Endodermal cell (in vitro differentiated cells): Measurements from ENCODE around the gene CCT8. TPM values are rescaled to one million over a fixed set of nuclear protein-coding genes. Genes with fewer than 3 reads are reported as not detected.

Experiments
- DNase-seq: peaks from one replicate; pipeline ENCODE4 v3.0.0-alpha.2; 2017
- H3K27ac ChIP-seq: 2 replicates; pipeline ENCODE4 v1.5.1; 2013; ENCODE audit warnings: mild to moderate bottlenecking, low read depth, low read length, moderate library complexity
- H3K27me3 ChIP-seq: 2 replicates; pipeline ENCODE4 v1.6.1; 2013; ENCODE audit warnings: mild to moderate bottlenecking, low read length, moderate library complexity; ENCODE audit not compliant: insufficient read depth, control insufficient read depth, poor library complexity, severe bottlenecking
- H3K36me3 ChIP-seq: 2 replicates; pipeline ENCODE4 v1.7.0; 2013; ENCODE audit warnings: mild to moderate bottlenecking, low read length, moderate library complexity; ENCODE audit not compliant: control insufficient read depth, insufficient read depth
- H3K4me1 ChIP-seq: one replicate; pipeline ENCODE4 v1.7.0; 2013; ENCODE audit warnings: low read length; ENCODE audit not compliant: control insufficient read depth, insufficient read depth
- H3K4me3 ChIP-seq: 2 replicates; pipeline ENCODE4 v1.5.1; 2013; ENCODE audit warnings: mild to moderate bottlenecking, low read length, moderate library complexity
- H3K9ac ChIP-seq: 2 replicates; pipeline ENCODE4 v1.6.1; 2013; ENCODE audit warnings: mild to moderate bottlenecking, low read length, moderate library complexity; ENCODE audit not compliant: poor library complexity, severe bottlenecking; ENCODE audit errors: extremely low read depth
- H3K9me3 ChIP-seq: 2 replicates; pipeline ENCODE4 v1.6.1; 2013; ENCODE audit warnings: mild to moderate bottlenecking, low read length, moderate library complexity; ENCODE audit not compliant: control insufficient read depth
- H3K27ac Mint-ChIP-seq: 2 replicates; pipeline ENCODE4 v1.8.0; 2020; ENCODE audit warnings: mixed read lengths
- H3K27me3 Mint-ChIP-seq: 2 replicates; pipeline ENCODE4 v1.8.0; 2021; ENCODE audit warnings: mild to moderate bottlenecking, mixed read lengths; ENCODE audit not compliant: insufficient read depth
- H3K36me3 Mint-ChIP-seq: 2 replicates; pipeline ENCODE4 v1.8.0; 2020; ENCODE audit warnings: low read depth, mixed read lengths
- H3K4me1 Mint-ChIP-seq: 2 replicates; pipeline ENCODE4 v1.8.0; 2020; ENCODE audit warnings: mixed read lengths
- H3K4me3 Mint-ChIP-seq: 2 replicates; pipeline ENCODE4 v1.8.0; 2020; ENCODE audit warnings: mild to moderate bottlenecking, moderate library complexity, mixed read lengths
- H3K9me3 Mint-ChIP-seq: 2 replicates; pipeline ENCODE4 v1.8.0; 2020; ENCODE audit warnings: mild to moderate bottlenecking, mixed read lengths
- WGBS, 2 experiments: methylation state at CpG; one replicate each; pipeline versions ENCODE4 v1.1.5 to v1.1.7; 2013; ENCODE audit warnings: missing lambda C conversion rate in 2 of 2, mixed read lengths in 1 of 2; ENCODE audit not compliant: insufficient coverage in 1 of 2, insufficient read length in 1 of 2; 5-methylcytosine and 5-hydroxymethylcytosine counted together
- total RNA-seq, 2 donors: library from RNA; stranded (reverse); fragmentation: NEBNext Ultra II Directional in 1 of 2; extraction: Animal tissue kit (Norgen Biotek cat#: 25700) in 1 of 2; gene quantifications; 2 replicates in 1 of 2; 3 replicates in 1 of 2; pipeline ENCODE4 v1.2.1, GENCODE V29; 2021
- TF ChIP-seq, protein P1 (sequence below): fragments of 200-600 bp; sonication (generic); conservative IDR thresholded peaks from 2 replicates; pipeline ENCODE4 v1.5.0; 2021; ENCODE audit warnings: antibody characterized with exemption, mild to moderate bottlenecking

Gene CCT8
- total RNA-seq, 2 donors from 2014 or later: 279 to 281 TPM

GRCh38 chr21:29098156-29098555 lies 24.7 kb upstream of the CCT8 start:
- WGBS, 2 experiments: 86 to 100% methylated on average over 1 to 2 of the region's 2 CpGs
- no peak overlapping the region for H3K27ac ChIP-seq

DNA sequence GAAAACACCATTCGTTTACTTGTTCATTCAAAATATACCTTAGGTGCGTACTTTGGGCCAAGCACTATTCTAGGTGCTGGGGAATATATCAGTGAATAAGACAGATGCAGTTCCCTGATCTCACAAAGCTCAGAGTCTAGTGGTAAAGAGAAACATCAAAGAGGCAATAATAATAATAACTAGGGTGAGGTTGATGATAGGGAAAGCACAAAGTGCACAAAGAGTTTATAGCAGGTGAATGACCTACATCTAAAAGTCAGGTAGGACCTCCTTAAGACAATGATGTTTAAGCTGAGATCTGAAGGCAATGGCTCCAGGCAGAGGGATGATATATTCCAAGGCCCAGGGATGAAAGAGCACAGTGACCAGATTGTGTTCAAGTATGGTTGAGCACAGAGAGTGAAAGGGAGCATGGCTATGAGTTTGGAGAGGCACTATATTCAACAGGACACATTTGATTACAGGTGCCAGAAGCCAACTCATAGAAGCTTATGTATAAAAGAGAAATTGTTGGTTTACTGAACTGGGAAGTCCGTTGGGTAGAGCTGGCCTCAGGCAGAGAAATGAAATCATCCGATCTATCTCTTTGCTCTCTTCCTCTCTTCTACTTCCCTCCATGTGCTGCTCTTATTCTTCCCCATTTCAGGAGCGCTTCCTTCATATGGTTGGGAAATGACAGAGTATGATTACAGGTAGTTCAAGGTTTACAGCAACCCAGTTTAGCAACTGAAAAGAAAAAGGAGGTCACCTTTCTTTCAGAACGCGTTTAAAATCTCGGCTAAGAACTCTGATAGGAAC lies 23.0 kb upstream of the CCT8 start:
- Mint-ChIP-seq H3K36me3 (no peaks in the 10 kb centered on the region), H3K27ac (no peak overlapping the region), H3K4me1 (peaks cover 5% of the 10 kb centered on the region), H3K4me3 (no peak overlapping the region), H3K9me3 (no peaks in the 10 kb centered on the region), H3K27me3 (no peaks in the 10 kb centered on the region)
- no peaks in the 10 kb centered on the region for H3K27me3 ChIP-seq
- H3K9ac ChIP-seq: no peak overlapping the region
- WGBS, 2 experiments: 89 to 92% methylated on average over 3 to 8 of the region's 8 CpGs
- H3K4me3 ChIP-seq: no peak overlapping the region
- no peaks in the 10 kb centered on the region for H3K9me3 ChIP-seq
- no peak overlapping the region for H3K27ac ChIP-seq
- no peaks in the 10 kb centered on the region for H3K36me3 ChIP-seq
- DNase-seq: no peak
- H3K4me1 ChIP-seq: no peaks in the 10 kb centered on the region
- TF ChIP-seq, protein P1, sequence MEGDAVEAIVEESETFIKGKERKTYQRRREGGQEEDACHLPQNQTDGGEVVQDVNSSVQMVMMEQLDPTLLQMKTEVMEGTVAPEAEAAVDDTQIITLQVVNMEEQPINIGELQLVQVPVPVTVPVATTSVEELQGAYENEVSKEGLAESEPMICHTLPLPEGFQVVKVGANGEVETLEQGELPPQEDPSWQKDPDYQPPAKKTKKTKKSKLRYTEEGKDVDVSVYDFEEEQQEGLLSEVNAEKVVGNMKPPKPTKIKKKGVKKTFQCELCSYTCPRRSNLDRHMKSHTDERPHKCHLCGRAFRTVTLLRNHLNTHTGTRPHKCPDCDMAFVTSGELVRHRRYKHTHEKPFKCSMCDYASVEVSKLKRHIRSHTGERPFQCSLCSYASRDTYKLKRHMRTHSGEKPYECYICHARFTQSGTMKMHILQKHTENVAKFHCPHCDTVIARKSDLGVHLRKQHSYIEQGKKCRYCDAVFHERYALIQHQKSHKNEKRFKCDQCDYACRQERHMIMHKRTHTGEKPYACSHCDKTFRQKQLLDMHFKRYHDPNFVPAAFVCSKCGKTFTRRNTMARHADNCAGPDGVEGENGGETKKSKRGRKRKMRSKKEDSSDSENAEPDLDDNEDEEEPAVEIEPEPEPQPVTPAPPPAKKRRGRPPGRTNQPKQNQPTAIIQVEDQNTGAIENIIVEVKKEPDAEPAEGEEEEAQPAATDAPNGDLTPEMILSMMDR: no peak

More at GRCh38 chr21:29098156-29098555, 24.7 kb upstream of the CCT8 start:
- H3K9ac ChIP-seq: no peak overlapping the region
- TF ChIP-seq, protein P1: no peak
- Mint-ChIP-seq H3K27me3 (no peaks in the 10 kb centered on the region), H3K4me1 (peaks cover 3% of the 10 kb centered on the region), H3K36me3 (no peaks in the 10 kb centered on the region), H3K4me3 (no peak overlapping the region), H3K9me3 (no peaks in the 10 kb centered on the region), H3K27ac (no peak overlapping the region)
- no peak overlapping the region for H3K4me3 ChIP-seq
- H3K36me3 ChIP-seq: no peaks in the 10 kb centered on the region
- no peak for DNase-seq
- no peaks in the 10 kb centered on the region for H3K4me1 ChIP-seq
- no peaks in the 10 kb centered on the region for H3K27me3 ChIP-seq
- no peaks in the 10 kb centered on the region for H3K9me3 ChIP-seq

DNA sequence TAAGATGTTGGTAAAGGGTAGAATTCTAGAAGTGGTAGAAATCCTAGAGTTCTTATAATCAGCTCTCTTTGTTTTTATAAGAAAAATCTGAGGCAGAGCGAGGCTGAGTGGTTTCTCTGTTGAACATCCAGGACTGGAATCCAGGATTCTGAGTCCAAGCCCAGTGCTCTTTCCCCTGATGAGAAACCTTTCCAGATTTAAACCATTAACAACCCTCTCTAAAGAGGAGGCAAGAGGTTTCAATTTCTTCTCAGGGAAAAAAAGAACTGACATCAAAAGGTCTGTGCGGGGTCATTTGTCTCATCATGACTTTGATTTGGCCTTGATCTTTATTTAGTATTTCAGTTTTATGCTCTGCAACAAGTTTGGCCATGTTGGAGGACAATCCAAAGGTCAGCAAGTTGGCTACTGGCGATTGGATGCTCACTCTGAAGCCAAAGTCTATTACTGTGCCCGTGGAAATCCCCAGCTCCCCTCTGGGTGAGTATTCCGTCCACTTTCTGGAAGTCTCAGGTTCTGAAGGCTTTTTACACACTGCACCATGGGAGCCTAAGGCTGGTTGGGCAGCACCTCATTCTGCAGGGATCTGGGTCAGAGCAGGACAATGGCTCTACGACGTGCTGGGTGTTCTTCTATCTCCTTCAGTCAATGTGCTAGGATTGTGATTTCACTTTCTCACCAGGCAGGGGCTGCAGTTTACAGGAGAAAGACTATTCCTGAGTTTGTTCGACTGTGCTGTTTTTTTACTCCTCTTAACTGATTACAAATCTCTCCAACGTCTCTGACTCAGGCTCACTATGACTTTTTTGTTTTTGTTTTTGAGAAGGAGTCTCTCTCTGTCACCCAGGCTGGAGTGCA lies 18.9 kb upstream of the CCT8 start:
- no peaks in the 10 kb centered on the region for H3K27me3 ChIP-seq
- 75 to 79% methylated on average over 5 to 9 of the region's 9 CpGs for WGBS, 2 experiments
- no peak for DNase-seq
- H3K36me3 ChIP-seq: no peaks in the 10 kb centered on the region
- H3K9ac ChIP-seq: no peak overlapping the region
- no peak overlapping the region for H3K27ac ChIP-seq
- Mint-ChIP-seq H3K4me3 (no peak overlapping the region), H3K36me3 (no peaks in the 10 kb centered on the region), H3K4me1 (peaks cover 5% of the 10 kb centered on the region), H3K27ac (no peak overlapping the region), H3K27me3 (no peaks in the 10 kb centered on the region), H3K9me3 (no peaks in the 10 kb centered on the region)
- H3K4me1 ChIP-seq: no peaks in the 10 kb centered on the region
- no peaks in the 10 kb centered on the region for H3K9me3 ChIP-seq
- TF ChIP-seq, protein P1: no peak
- H3K4me3 ChIP-seq: no peak overlapping the region
